Fibroblast of the aortic adventitia (primary cell): ENCODE measurements around the gene PALLD. TPM values are rescaled to one million over a fixed set of nuclear protein-coding genes. Genes with fewer than 3 reads are reported as not detected.

Experiments used
- DNase-seq: peaks from one replicate; pipeline ENCODE4 v3.0.0-alpha.2; 2010; ENCODE audit warnings: low read depth
- H3K4me3 ChIP-seq: 2 replicates; pipeline ENCODE4 v1.5.1; 2011; ENCODE audit warnings: low read depth, mild to moderate bottlenecking, control low read depth, low read length, moderate library complexity
- total RNA-seq: library from RNA; depleted of rRNA; stranded (reverse); fragments of >200 nt; gene quantifications from 2 replicates; pipeline ENCODE4 v1.2.3, GENCODE V29; 2012; ENCODE audit warnings: low replicate concordance
- TF ChIP-seq, protein P1 (sequence below): IDR thresholded peaks from 2 replicates; pipeline ENCODE4 v1.5.1; 2011; ENCODE audit warnings: mild to moderate bottlenecking, low read length, control low read depth, inconsistent platforms; ENCODE audit not compliant: insufficient read depth

The PALLD gene
- total RNA-seq, 1 donor: 52.1 TPM

DNA sequence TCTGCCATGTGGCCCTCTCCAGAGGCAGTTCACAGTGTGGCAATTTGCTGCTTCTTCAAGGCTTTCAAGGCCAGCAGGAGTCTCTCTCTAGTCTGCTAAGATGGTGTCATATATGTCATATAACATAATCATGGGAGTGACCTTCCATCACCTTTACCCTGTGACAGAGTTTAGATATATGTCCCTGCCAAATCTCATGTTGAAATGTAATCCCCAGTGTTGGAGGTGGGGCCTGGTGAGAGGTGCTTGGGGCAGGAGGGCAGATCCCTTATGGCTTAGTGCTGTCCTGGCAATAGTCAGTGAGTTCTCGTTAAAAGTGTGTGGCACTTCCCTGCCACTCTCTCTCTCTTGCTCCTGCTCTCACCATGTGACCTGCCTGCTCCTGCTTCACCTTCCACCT lies 252.0 kb downstream of the PALLD start:
- TF ChIP-seq, protein P1, sequence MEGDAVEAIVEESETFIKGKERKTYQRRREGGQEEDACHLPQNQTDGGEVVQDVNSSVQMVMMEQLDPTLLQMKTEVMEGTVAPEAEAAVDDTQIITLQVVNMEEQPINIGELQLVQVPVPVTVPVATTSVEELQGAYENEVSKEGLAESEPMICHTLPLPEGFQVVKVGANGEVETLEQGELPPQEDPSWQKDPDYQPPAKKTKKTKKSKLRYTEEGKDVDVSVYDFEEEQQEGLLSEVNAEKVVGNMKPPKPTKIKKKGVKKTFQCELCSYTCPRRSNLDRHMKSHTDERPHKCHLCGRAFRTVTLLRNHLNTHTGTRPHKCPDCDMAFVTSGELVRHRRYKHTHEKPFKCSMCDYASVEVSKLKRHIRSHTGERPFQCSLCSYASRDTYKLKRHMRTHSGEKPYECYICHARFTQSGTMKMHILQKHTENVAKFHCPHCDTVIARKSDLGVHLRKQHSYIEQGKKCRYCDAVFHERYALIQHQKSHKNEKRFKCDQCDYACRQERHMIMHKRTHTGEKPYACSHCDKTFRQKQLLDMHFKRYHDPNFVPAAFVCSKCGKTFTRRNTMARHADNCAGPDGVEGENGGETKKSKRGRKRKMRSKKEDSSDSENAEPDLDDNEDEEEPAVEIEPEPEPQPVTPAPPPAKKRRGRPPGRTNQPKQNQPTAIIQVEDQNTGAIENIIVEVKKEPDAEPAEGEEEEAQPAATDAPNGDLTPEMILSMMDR: no peak
- H3K4me3 ChIP-seq: no peak overlapping the region
- no peak for DNase-seq

DNA sequence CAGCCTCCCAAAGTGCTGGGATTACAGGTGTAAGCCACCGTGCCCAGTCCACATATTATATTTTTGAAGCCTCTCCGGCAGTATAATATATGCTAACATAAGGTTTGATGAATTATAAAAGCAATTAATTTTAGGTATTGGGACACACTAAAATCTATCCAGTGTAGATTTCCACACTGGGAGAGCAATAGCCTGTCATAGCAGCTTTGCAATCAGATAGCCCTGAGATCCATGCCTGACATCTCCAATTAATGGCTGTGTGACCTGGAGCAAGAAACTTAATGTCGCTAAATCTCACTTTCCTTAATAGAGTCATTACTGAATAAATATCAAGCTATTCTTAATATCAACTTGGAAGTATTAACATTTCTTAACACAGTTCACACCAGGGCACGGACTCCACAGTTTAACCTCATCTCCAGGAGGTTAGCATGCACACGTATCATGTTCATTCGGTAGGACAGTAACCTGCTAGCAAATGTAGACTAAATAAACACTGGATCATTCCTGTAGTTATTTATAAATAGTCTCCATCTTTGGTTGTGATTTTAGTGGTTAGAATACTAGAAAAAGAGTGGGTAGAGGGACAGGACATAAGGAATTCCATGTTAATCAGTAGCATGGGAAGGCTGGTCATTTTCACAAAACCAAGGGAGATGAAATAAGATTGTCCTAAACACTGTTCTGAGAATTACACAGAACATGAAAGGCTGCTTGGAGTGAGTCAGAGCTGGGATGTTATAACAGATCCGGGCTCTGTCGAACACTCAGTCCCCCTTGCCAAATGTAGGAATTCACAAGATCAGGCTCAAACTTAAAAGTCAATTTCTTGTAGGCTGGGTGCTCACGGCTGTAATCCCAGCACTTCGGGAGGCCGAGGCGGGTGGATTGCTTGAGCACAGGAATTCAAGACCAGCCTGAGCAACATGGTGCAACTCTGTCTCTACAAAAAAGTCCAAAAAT lies 254.7 kb downstream of the PALLD start:
- TF ChIP-seq, protein P1: no peak
- DNase-seq: peak; percentile 78
- no peak overlapping the region for H3K4me3 ChIP-seq

DNA sequence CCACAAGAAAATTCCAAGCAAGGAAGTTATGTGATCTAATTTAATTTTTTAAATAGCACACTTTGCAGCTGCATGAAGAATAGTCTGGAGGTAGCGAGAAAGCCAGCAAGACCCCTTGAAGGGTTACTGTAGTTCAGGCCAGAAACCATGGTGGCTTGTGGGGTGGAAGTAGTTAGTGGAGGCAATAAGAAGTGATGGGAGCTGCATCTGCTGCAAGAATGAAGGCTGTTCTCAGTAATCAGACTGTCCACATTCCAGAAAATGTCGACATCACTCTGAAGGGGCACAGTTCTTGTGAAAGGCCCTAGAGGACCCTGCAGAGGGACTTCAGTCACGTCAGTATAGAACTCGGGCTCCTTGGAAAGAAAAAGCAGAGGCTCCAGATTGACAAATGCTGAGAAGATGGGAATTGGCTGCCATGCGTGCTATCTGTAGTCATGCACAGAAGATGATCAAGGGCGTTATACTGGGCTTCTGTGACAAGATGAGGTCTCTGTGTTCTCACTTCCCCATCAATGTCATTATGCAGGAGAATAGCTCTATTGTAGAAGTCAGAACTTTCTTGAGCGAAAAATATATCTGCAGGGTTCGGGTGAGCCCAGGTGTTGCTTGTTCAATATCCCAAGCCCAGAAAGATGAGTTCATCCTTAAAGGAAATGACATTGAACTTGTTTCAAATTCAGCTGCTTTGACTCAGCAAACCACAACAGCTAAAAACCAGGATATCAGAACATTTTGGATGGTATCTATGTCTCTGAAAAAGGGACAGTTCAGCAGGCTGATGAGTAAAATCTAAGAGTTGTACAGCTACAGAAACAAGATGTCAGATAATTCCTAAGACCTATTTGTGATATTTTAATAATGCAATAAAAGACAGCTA lies 259.0 kb downstream of the PALLD start:
- TF ChIP-seq, protein P1: no peak
- H3K4me3 ChIP-seq: no peak overlapping the region
- no peak for DNase-seq

DNA sequence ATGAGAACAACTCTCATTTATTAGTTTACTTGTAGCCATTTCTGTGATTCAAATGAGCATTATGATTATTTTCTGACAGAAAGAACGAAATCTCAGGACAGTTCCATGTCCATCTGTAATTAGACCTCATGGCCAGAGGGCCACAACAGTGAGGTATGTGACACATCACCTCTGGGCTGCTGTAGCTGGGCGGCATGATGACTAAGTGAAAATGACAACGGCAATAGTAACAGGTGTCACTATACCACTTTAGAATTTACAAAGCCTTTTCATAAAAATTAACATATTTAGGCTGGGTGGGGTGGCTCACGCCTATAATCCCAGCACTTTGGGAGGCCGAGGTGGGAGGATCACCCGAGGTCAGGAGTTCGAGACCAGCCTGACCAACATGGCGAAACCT lies 260.6 kb downstream of the PALLD start:
- TF ChIP-seq, protein P1: no peak
- no peak for DNase-seq
- H3K4me3 ChIP-seq: no peak overlapping the region

DNA sequence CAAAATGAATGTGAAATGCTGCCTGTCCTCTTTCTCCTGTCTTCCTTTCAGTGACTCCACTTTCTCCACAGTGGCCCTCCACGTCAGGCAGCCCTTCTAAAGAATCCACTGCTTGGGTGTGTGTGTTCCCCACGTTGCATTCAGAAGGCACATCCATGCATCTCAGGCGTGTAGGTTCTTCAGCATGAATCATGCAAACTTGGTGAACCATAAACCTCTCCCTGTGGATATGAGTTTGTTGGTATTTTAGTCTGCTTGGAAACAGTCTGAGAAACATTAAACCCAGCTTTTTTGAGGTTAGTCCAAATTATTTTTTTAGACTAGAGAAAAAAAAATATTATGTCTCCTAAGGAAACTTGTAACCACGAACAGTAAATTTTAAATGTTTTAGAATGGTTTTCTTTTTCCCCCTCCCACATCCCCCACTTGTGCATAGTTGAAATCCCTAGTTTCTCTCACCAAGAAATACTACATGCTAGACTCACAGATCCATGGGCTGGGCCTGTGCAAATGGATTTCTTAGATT lies 261.6 kb downstream of the PALLD start:
- TF ChIP-seq, protein P1: no peak
- H3K4me3 ChIP-seq: no peak overlapping the region
- peak; percentile 76 for DNase-seq

DNA sequence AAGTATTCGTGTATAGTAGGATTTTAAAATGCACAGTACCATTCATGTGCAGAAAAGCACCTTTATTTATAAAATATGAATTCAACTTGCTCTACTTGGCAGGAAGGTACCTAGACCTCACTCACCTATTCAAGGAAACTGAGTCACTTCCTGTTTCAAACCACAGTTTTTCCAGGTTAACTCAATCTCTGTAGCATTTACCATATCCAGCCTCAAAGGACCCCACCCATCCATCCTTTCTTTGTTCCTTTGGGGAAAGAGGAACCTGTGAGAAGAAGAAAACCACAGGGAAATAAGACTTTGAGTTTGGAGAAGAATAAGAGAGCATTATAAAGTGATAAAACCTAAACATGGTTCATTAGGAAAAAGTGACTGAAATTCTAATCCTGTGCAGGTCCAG lies 262.5 kb downstream of the PALLD start:
- no peak overlapping the region for H3K4me3 ChIP-seq
- TF ChIP-seq, protein P1: no peak
- no peak for DNase-seq
